Panc1 (cell line): Measurements from ENCODE around the gene MUL1. TPM values are rescaled to one million over a fixed set of nuclear protein-coding genes. Genes with fewer than 3 reads are reported as not detected.

Experiments
- ATAC-seq: fragments of 200-7000 bp; cut with Tn5 transposase; 2 replicates; pipeline ENCODE4 v1.9.1; 2020; ENCODE audit warnings: mild to moderate bottlenecking, moderate library complexity
- BruUV-seq: library from RNA; stranded (reverse); fragments of 400-500 nt; replicated peaks from 2 replicates; lab custom pipeline; 2021; lab: Mats Ljungman, UMichigan
- CTCF ChIA-PET: fragments of 300-600 bp; sonication (Branson Sonifier 250); formaldehyde crosslinking; loops from one replicate; lab custom pipeline; 2022; ENCODE audit warnings: antibody characterized with exemption; lab: Charles Lee
- POLR2A ChIA-PET: fragments of 300-600 bp; sonication (Branson Sonifier 250); formaldehyde crosslinking; loops from one replicate; lab custom pipeline; 2022; ENCODE audit warnings: antibody characterized with exemption; lab: Charles Lee
- DNase-seq: peaks from one replicate; pipeline ENCODE4 v3.0.0-alpha.2; 2010; ENCODE audit warnings: low read depth, low spot score
- H3K27ac ChIP-seq: 2 replicates; pipeline ENCODE4 v1.5.1; 2011; ENCODE audit warnings: mild to moderate bottlenecking, low read length, inconsistent platforms
- H3K27me3 ChIP-seq: fragments of 200-500 bp; sonication (Bioruptor generic); 2 replicates; pipeline ENCODE4 v1.6.0; 2014; ENCODE audit warnings: low read length, inconsistent platforms; ENCODE audit not compliant: control insufficient read depth, insufficient read depth
- H3K36me3 ChIP-seq: fragments of 200-500 bp; sonication (Bioruptor generic); 2 replicates; pipeline ENCODE4 v1.5.1; 2014; ENCODE audit warnings: inconsistent platforms, mild to moderate bottlenecking, low read length, moderate library complexity; ENCODE audit not compliant: control insufficient read depth, insufficient read depth
- H3K4me1 ChIP-seq: 2 replicates; pipeline ENCODE4 v1.5.1; 2011; ENCODE audit warnings: inconsistent platforms, mild to moderate bottlenecking, low read length, moderate library complexity; ENCODE audit not compliant: control insufficient read depth, insufficient read depth
- H3K4me3 ChIP-seq, 2 experiments: 2 replicates each; pipeline ENCODE4 v1.5.1; 2011 to 2012; ENCODE audit warnings: low read depth in 2 of 2, low read length in 2 of 2, mild to moderate bottlenecking in 2 of 2, inconsistent platforms in 1 of 2, moderate library complexity in 1 of 2
- H3K9me3 ChIP-seq: fragments of 200-500 bp; sonication (Bioruptor generic); 2 replicates; pipeline ENCODE4 v1.5.1; 2014; ENCODE audit warnings: low read depth, mild to moderate bottlenecking, inconsistent platforms, low read length, moderate library complexity; ENCODE audit not compliant: control insufficient read depth, insufficient read depth
- POLR2AphosphoS5 ChIP-seq: IDR thresholded peaks from 2 replicates; pipeline ENCODE4 v1.6.1; 2012; ENCODE audit warnings: mild to moderate bottlenecking, low read depth, low read length, moderate library complexity
- SIN3A ChIP-seq: IDR thresholded peaks from 2 replicates; pipeline ENCODE4 v1.6.1; 2012; ENCODE audit warnings: low read depth, mild to moderate bottlenecking, low read length, moderate library complexity, borderline replicate concordance; ENCODE audit not compliant: insufficient read depth
- TCF7L2 ChIP-seq: IDR thresholded peaks from 2 replicates; pipeline ENCODE4 v1.6.1; 2011; ENCODE audit warnings: mild to moderate bottlenecking, low read depth, low read length, inconsistent platforms
- in situ Hi-C: cut with HindIII; loops from 2 replicates; pipeline ENCODE4 v1.10.0; 2016; ENCODE audit warnings: low sequenced_read_pairs, low pct_unique_long_range_greater_than_20kb
- intact Hi-C: fragments of 100-400 bp; cut with micrococcal nuclease; formaldehyde crosslinking; loops from one replicate; pipeline ENCODE4 v1.10.0; 2022; ENCODE audit not compliant: unreplicated experiment
- total RNA-seq: library from RNA; stranded (reverse); gene quantifications from one replicate; pipeline ENCODE4 v1.2.1, GENCODE V29; 2021; ENCODE audit not compliant: unreplicated experiment
- TF ChIP-seq, protein P1 (sequence below): fragments of 450-650 bp; IDR thresholded peaks from 2 replicates; pipeline ENCODE4 v1.5.1; 2017; ENCODE audit warnings: mild to moderate bottlenecking
- TF ChIP-seq, protein P2 (sequence below), 2 experiments: IDR thresholded peaks; 2 replicates each; pipeline ENCODE4 v1.6.1; 2011 to 2012; ENCODE audit warnings: low read depth in 2 of 2, control low read depth in 1 of 2, low read length in 1 of 2, mild to moderate bottlenecking in 1 of 2, moderate library complexity in 1 of 2; ENCODE audit not compliant: insufficient read depth in 1 of 2

The MUL1 gene
- total RNA-seq, 1 experiment from 2014 or later, result 39.4 TPM

DNA sequence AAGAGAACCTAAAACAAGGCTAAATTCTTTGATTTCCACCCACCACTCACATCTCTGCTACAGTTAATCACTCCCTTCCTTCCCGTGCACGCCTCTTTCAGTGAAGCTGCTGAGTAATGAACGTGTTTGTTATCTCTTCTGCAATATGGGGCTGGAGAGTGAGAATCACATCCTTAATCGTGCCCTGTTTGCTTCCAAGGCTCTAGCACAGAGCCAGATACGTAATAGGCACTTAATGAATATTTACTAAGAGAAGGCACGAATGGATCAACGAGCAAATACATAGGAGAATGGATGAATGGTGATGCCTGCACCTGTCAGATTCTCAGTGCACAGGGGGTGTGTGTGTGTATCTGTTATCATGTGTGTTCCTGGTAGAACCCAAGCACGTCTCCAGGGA lies 22.4 kb upstream of the MUL1 start:
- Histone ChIP-seq H3K27me3 (peaks cover 15% of the 10 kb centered on the region; the same call in 1 of the 2 replicates), H3K4me1 (no peaks in the 10 kb centered on the region), H3K9me3 (no peaks in the 10 kb centered on the region), H3K4me3 (no peak overlapping the region), H3K27ac (no peak overlapping the region), H3K36me3 (no peaks in the 10 kb centered on the region)
- DNase-seq, result no peak
- intact Hi-C loops, result no loop called here
- no peak for ATAC-seq
- in situ Hi-C loops, result no loop called here
- no TSS peak for BruUV-seq
- CTCF ChIA-PET, result no interaction called here
- TF ChIP-seq, protein P1, sequence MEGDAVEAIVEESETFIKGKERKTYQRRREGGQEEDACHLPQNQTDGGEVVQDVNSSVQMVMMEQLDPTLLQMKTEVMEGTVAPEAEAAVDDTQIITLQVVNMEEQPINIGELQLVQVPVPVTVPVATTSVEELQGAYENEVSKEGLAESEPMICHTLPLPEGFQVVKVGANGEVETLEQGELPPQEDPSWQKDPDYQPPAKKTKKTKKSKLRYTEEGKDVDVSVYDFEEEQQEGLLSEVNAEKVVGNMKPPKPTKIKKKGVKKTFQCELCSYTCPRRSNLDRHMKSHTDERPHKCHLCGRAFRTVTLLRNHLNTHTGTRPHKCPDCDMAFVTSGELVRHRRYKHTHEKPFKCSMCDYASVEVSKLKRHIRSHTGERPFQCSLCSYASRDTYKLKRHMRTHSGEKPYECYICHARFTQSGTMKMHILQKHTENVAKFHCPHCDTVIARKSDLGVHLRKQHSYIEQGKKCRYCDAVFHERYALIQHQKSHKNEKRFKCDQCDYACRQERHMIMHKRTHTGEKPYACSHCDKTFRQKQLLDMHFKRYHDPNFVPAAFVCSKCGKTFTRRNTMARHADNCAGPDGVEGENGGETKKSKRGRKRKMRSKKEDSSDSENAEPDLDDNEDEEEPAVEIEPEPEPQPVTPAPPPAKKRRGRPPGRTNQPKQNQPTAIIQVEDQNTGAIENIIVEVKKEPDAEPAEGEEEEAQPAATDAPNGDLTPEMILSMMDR, result no peak
- no peak for TF ChIP-seq POLR2AphosphoS5
- no peak for TF ChIP-seq SIN3A
- TF ChIP-seq TCF7L2, result no peak
- TF ChIP-seq, protein P2, sequence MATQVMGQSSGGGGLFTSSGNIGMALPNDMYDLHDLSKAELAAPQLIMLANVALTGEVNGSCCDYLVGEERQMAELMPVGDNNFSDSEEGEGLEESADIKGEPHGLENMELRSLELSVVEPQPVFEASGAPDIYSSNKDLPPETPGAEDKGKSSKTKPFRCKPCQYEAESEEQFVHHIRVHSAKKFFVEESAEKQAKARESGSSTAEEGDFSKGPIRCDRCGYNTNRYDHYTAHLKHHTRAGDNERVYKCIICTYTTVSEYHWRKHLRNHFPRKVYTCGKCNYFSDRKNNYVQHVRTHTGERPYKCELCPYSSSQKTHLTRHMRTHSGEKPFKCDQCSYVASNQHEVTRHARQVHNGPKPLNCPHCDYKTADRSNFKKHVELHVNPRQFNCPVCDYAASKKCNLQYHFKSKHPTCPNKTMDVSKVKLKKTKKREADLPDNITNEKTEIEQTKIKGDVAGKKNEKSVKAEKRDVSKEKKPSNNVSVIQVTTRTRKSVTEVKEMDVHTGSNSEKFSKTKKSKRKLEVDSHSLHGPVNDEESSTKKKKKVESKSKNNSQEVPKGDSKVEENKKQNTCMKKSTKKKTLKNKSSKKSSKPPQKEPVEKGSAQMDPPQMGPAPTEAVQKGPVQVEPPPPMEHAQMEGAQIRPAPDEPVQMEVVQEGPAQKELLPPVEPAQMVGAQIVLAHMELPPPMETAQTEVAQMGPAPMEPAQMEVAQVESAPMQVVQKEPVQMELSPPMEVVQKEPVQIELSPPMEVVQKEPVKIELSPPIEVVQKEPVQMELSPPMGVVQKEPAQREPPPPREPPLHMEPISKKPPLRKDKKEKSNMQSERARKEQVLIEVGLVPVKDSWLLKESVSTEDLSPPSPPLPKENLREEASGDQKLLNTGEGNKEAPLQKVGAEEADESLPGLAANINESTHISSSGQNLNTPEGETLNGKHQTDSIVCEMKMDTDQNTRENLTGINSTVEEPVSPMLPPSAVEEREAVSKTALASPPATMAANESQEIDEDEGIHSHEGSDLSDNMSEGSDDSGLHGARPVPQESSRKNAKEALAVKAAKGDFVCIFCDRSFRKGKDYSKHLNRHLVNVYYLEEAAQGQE (IDR thresholded peaks at IDR 0.05; ENCODE audit: insufficient read depth in 1 of 2, low read depth in 2 of 2, low read length in 1 of 2), result no peak
- POLR2A ChIA-PET, result no interaction called here

DNA sequence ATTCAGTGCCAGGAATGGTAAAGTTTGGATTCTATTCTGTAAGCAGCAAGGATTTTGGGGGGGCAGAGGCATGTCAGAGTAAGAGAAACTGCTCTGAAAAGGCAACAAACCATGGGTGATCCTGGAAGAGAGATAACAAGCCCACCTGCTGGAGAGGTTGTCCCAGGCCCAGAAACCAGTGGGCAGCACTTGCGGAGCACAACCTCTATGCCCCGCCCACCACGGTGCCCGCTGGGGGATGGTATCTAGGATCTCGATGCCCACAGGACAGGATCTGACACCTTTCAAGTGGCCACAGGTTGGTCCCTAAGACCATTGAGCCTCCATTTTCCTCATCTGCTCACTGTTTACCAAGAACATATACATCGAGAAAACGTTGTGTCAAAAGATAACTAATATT lies 20.3 kb upstream of the MUL1 start:
- no peak overlapping the region for H3K4me3 ChIP-seq
- H3K27ac ChIP-seq, result no peak overlapping the region
- H3K9me3 ChIP-seq, result no peaks in the 10 kb centered on the region
- DNase-seq (no peak), ATAC-seq (no peak)
- intact Hi-C loops (no loop called here), in situ Hi-C loops (no loop called here)
- no TSS peak for BruUV-seq
- H3K27me3 ChIP-seq, result peaks cover 15% of the 10 kb centered on the region; the same call in 1 of the 2 replicates
- POLR2A ChIA-PET, result no interaction called here
- CTCF ChIA-PET, result no interaction called here
- TF ChIP-seq TCF7L2, result no peak
- TF ChIP-seq, protein P2 (IDR thresholded peaks at IDR 0.05; ENCODE audit: insufficient read depth in 1 of 2, low read depth in 2 of 2, low read length in 1 of 2), result no peak
- TF ChIP-seq SIN3A, result no peak
- TF ChIP-seq, protein P1, result no peak
- TF ChIP-seq POLR2AphosphoS5, result no peak
- no peaks in the 10 kb centered on the region for H3K4me1 ChIP-seq
- no peaks in the 10 kb centered on the region for H3K36me3 ChIP-seq
